Heart right ventricle (tissue), 16 donors: Measurements from ENCODE around the gene CTTNBP2. TPM values are rescaled to one million over a fixed set of nuclear protein-coding genes. Genes with fewer than 3 reads are reported as not detected.

Experiments used
- ATAC-seq, 8 donors: fragments of 200-7000 bp; cut with Tn5 transposase; one replicate each; pipeline ENCODE4 v1.9.1; 2020; ENCODE audit warnings: mild to moderate bottlenecking in 8 of 8, moderate library complexity in 8 of 8, moderate number of reproducible peaks in 1 of 8
- DNase-seq, 2 donors: peaks; one replicate each; pipeline ENCODE4 v3.0.0-alpha.2; 2020
- H3K27ac ChIP-seq, 10 donors: fragments of 200-600 bp; sonication (generic) in 2 of 10; one replicate each; pipeline versions ENCODE4 v1.5.0 to v1.8.0; 2020 to 2022; ENCODE audit warnings: mild to moderate bottlenecking in 3 of 10
- H3K27me3 ChIP-seq, 7 donors: fragments of 200-600 bp; one replicate each; pipeline ENCODE4 v1.8.0; 2021 to 2022; ENCODE audit warnings: mild to moderate bottlenecking in 2 of 7
- H3K36me3 ChIP-seq, 9 donors: fragments of 200-600 bp; sonication (generic) in 1 of 9; one replicate each; pipeline versions ENCODE4 v1.5.0 to v1.8.0; 2020 to 2022; ENCODE audit warnings: mild to moderate bottlenecking in 2 of 9
- H3K4me1 ChIP-seq, 9 donors: fragments of 200-600 bp; sonication (generic) in 1 of 9; one replicate each; pipeline versions ENCODE4 v1.5.0 to v1.8.0; 2020 to 2022; ENCODE audit warnings: mild to moderate bottlenecking in 4 of 9
- H3K4me3 ChIP-seq, 10 donors: fragments of 200-600 bp; sonication (generic) in 2 of 10; one replicate each; pipeline versions ENCODE4 v1.5.0 to v1.8.0; 2020 to 2022; ENCODE audit warnings: mild to moderate bottlenecking in 7 of 10, moderate library complexity in 2 of 10
- H3K9me3 ChIP-seq, 11 donors: fragments of 200-600 bp in 10 of 11; sonication (generic) in 2 of 11; one replicate each; pipeline versions ENCODE4 v1.5.0 to v1.8.0; 2013 to 2022; ENCODE audit warnings: mild to moderate bottlenecking in 2 of 11, control low read depth in 1 of 11, moderate library complexity in 1 of 11
- CTCF ChIP-seq, 9 donors: fragments of 200-600 bp; sonication (generic) in 2 of 9; IDR thresholded peaks; one replicate each; pipeline versions ENCODE4 v1.5.0 to v1.8.0; 2021 to 2022; ENCODE audit warnings: antibody characterized with exemption in 9 of 9, mild to moderate bottlenecking in 5 of 9, moderate library complexity in 1 of 9
- WGBS, 2 donors: extraction: QIAGEN DNeasy Blood & Tissue Kit; methylation state at CpG; one replicate each; pipeline ENCODE4 v1.1.7; 2013; ENCODE audit warnings: inconsistent platforms in 1 of 2; 5-methylcytosine and 5-hydroxymethylcytosine counted together
- intact Hi-C, 10 donors: fragments of 100-400 bp; cut with DNase I; formaldehyde crosslinking; loops; one replicate each; pipeline versions ENCODE4 v1.11.1 to v1.14.2; 2022
- polyA plus RNA-seq, 2 donors: library from polyadenylated mRNA; stranded (reverse); fragments of 200-250 nt; gene quantifications; one replicate each; pipeline ENCODE4 v1.2.3, GENCODE V29; 2013
- total RNA-seq, 10 donors: library from RNA; stranded (reverse); fragmentation: NEBNext Ultra II Directional in 3 of 10; extraction: Animal tissue kit (Norgen Biotek cat#: 25700) in 3 of 10; gene quantifications; one replicate each; pipeline versions ENCODE4 v1.2.1 to v1.2.4, GENCODE V29; 2021 to 2023
- donor health status: Arrhythmogenic right ventricular cardiomyopathy.
- donor health status: ischemic (EF 13 %, LVEDD 7.1; RV severe dilation, severe dysfunction).
- donor health status: healthy with polysubstance abuse.
- donor health status: DM: no; HTN: yes; CAD: no.
- donor health status: DM: no; HTN: no; CAD: no.
- donor health status: ischemic (EF 25% LVEDD 6.9; RV normal size, moderate dysfunction).
- donor health status: ischemic (EF 25% LVEDD 5.7; RV mildly dilated, moderate dysfunction).
- donor health status: healthy.
- donor health status: DM: yes; HTN: yes; CAD: no.
- donor health status: Ischemic cardiomyopathy.
- donor health status: ischemic (EF 35%, LVEDD 5.7; RV mildly dilated, moderate dysfunction).
- donor health status: nonischemic (EF 11% LVEDD 7.7; RV severe dilation, severe dysfunction).
- donor health status: DM: yes; HTN: yes; CAD: no.
- donor health status: PGD.
- donor health status: ischemic (EF 29% LVEDD 5.4; RV normal size, mild dysfunction).
- donor health status: nonischemic (EF 23%, LVEDD 6.1; RV moderate dilation, normal function).

CTTNBP2 gene
- total and polyA plus RNA-seq, 12 donors: 0.41 to 2.0 (median 0.97) TPM

GRCh38 chr7:117784315-117784714 lies 88.9 kb downstream of the CTTNBP2 start:
- H3K4me1 ChIP-seq: peaks cover 0 to 7% (median 0%) of the 10 kb centered on the region in 9 donors
- intact Hi-C loops: no loop called here
- H3K36me3 ChIP-seq: no peaks in the 10 kb centered on the region
- 57 to 88% methylated on average over 1 of the region's 1 CpG for WGBS, 2 donors
- H3K27ac ChIP-seq: no peak overlapping the region
- no peak for ATAC-seq
- H3K27me3 ChIP-seq: no peaks in the 10 kb centered on the region
- TF ChIP-seq CTCF (IDR thresholded peaks at IDR 0.05): no peak
- no peak for DNase-seq
- no peaks in the 10 kb centered on the region for H3K9me3 ChIP-seq
- H3K4me3 ChIP-seq: no peak overlapping the region

- peaks cover 0 to 7% (median 0%) of the 10 kb centered on the region in 9 donors for H3K4me1 ChIP-seq
- H3K9me3 ChIP-seq: no peaks in the 10 kb centered on the region
- DNase-seq (no peak), ATAC-seq (no peak)
- no peak overlapping the region for H3K27ac ChIP-seq
- no peaks in the 10 kb centered on the region for H3K27me3 ChIP-seq
- H3K36me3 ChIP-seq: no peaks in the 10 kb centered on the region
- intact Hi-C loops: no loop called here
- 81 to 82% methylated on average over 3 of the region's 3 CpGs for WGBS, 2 donors
- no peak for TF ChIP-seq CTCF (IDR thresholded peaks at IDR 0.05)
- no peak overlapping the region for H3K4me3 ChIP-seq
Measured at GRCh38 chr7:117782761-117783160, 90.5 kb downstream of the CTTNBP2 start.

DNA sequence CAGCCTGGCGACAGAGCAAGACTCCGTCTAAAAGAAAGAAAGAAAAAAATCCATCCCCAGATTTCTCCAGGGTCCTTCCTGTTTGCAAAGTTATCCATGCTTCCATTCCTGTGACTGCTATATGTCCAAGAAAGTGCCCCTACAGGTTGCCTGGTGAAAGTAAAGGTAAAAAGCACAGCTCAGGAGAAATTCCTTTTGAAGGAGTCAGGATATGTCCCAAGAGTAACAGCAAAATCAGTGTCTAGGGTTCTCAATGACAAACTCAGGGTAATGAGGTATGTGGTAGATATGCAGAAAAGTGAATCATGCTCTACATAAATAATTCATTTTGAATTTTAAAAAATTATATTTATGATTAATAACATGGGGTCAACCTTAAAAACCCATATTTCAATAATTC lies 91.5 kb downstream of the CTTNBP2 start:
- ATAC-seq (no peak), DNase-seq (no peak)
- peaks cover 0 to 7% (median 0%) of the 10 kb centered on the region in 9 donors for H3K4me1 ChIP-seq
- no peaks in the 10 kb centered on the region for H3K9me3 ChIP-seq
- H3K27ac ChIP-seq: no peak overlapping the region
- peaks cover 0 to 6% (median 0%) of the 10 kb centered on the region in 9 donors for H3K36me3 ChIP-seq
- WGBS, 2 donors: 91 to 100% methylated on average over 2 of the region's 2 CpGs
- no peak for TF ChIP-seq CTCF (IDR thresholded peaks at IDR 0.05)
- intact Hi-C loops: no loop called here
- H3K4me3 ChIP-seq: no peak overlapping the region
- H3K27me3 ChIP-seq: no peaks in the 10 kb centered on the region

DNA sequence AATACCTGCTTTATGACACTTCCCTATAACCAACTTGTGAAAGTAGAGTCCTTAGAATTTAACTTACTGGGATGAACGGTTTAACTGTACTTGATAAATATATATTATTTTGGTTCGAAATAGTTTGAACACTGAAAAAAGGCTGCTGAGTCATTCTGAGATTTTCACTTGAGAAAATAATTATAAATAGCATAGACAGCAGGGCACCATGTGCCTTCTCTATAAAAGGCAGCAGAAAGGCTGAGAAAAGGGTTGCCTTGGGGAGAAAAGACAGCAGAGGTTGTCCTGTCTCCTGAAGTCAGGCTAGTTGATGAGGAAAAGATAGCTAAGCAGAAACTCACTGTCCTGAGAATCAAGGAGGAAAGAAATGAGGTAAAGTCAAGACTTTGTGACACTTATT lies 92.4 kb downstream of the CTTNBP2 start:
- H3K9me3 ChIP-seq: no peaks in the 10 kb centered on the region
- intact Hi-C loops: no loop called here
- H3K27me3 ChIP-seq: no peaks in the 10 kb centered on the region
- ATAC-seq: no peak
- no peak overlapping the region for H3K4me3 ChIP-seq
- TF ChIP-seq CTCF (IDR thresholded peaks at IDR 0.05): no peak
- no peak for DNase-seq
- 56 to 67% methylated on average over 2 of the region's 2 CpGs for WGBS, 2 donors
- H3K36me3 ChIP-seq: peaks cover 0 to 6% (median 0%) of the 10 kb centered on the region in 9 donors
- no peak overlapping the region for H3K27ac ChIP-seq
- peaks cover 0 to 12% (median 0%) of the 10 kb centered on the region in 9 donors for H3K4me1 ChIP-seq
